H1 (cell line): Measurements from ENCODE around the gene FARS2. TPM values are rescaled to one million over a fixed set of nuclear protein-coding genes. Genes with fewer than 3 reads are reported as not detected.

Source experiments
- EGR1 ChIP-seq: IDR thresholded peaks from 2 replicates; pipeline ENCODE4 v1.6.1; 2011; ENCODE audit warnings: low read depth, low read length, borderline replicate concordance
- HDAC2 ChIP-seq, 2 experiments: fragments of 300-600 bp in 1 of 2; sonication (generic) in 1 of 2; IDR thresholded peaks; 2 replicates each; pipeline ENCODE4 v1.6.1; 2011 to 2012; ENCODE audit warnings: low read depth in 2 of 2, low read length in 2 of 2, mild to moderate bottlenecking in 2 of 2, moderate library complexity in 2 of 2, borderline replicate concordance in 1 of 2, inconsistent platforms in 1 of 2
- RAD21 ChIP-seq, 2 experiments: IDR thresholded peaks in 1 of 2; conservative IDR thresholded peaks in 1 of 2; 2 replicates each; pipeline ENCODE4 v1.6.1; 2011; ENCODE audit warnings: low read depth in 2 of 2, low read length in 2 of 2, improper control_type of control experiment in 1 of 2, inconsistent platforms in 1 of 2, mild to moderate bottlenecking in 1 of 2, moderate library complexity in 1 of 2
- SAP30 ChIP-seq: fragments of 300-600 bp; sonication (generic); IDR thresholded peaks from 2 replicates; pipeline ENCODE4 v1.7.1; 2012; ENCODE audit warnings: low read length, moderate library complexity, mild to moderate bottlenecking, inconsistent platforms; ENCODE audit not compliant: insufficient read depth, insufficient replicate concordance
- TBP ChIP-seq: IDR thresholded peaks from 2 replicates; pipeline ENCODE4 v1.6.1; 2011; ENCODE audit warnings: low read depth, low read length, improper control_type of control experiment
- USF2 ChIP-seq: IDR thresholded peaks from 2 replicates; pipeline ENCODE4 v1.6.1; 2011; ENCODE audit warnings: low read length, improper control_type of control experiment
- polyA plus RNA-seq, 7 experiments: library from polyadenylated mRNA; depleted of rRNA in 3 of 7; stranded (reverse) in 5 of 7; unstranded in 2 of 7; fragments of >200 nt in 5 of 7; fragments of 200-250 nt in 2 of 7; gene quantifications; 1 replicate in 5 of 7; 2 replicates in 1 of 7; 4 replicates in 1 of 7; pipeline versions ENCODE4 v1.2.1 to v1.2.3, GENCODE V29; 2011 to 2013; ENCODE audit warnings: missing spikeins in 2 of 7, mixed read lengths in 2 of 7
- total RNA-seq: library from RNA; stranded (reverse); fragmentation: NEBNext Ultra II Directional; extraction: Animal tissue kit (Norgen Biotek cat#: 25700); gene quantifications from 2 replicates; pipeline ENCODE4 v1.2.1, GENCODE V29; 2021

FARS2 gene
- total and polyA plus RNA-seq, 2 of the 8 experiments (the other 6 are each of a cell fraction or from before 2014, with no cell fraction given), result 11.7 to 14.4 TPM

- TF ChIP-seq SAP30 (no peak), HDAC2 (IDR thresholded peaks at IDR 0.05; ENCODE audit: borderline replicate concordance in 1 of 2, low read depth in 2 of 2, low read length in 2 of 2) (no peak), TBP (no peak), RAD21 (IDR thresholded peaks at IDR 0.05 in 1 of 2, conservative IDR thresholded peaks at IDR 0.05 in 1 of 2; ENCODE audit: low read depth in 2 of 2, low read length in 2 of 2) (no peak), EGR1 (no peak), USF2 (no peak)
- TF ChIP-seq, all 59 proteins: peak for 0
These were observed 296.2 kb downstream of the FARS2 start (continued) for GRCh38 chr6:5557506-5557905.
